Activated T-helper 1 cell treated with anti-CD3 and anti-CD28 coated beads, Interleukin-12 subunit alpha, Interleukin-12 subunit beta, Interleukin-2, Interleukin-4 antibody, amounts not matched to agents 30 ng/mL and 10 ng/mL and 1 ng/mL, durations not matched to agents 14 hours and 24 hours and 36 hours (primary cell): ENCODE data around the gene USP6. TPM values are rescaled to one million over a fixed set of nuclear protein-coding genes. Genes with fewer than 3 reads are reported as not detected.
"Not testable (repeated sequence)": the region's sequence is repeated elsewhere in the genome, so short reads cannot be mapped to it uniquely, and the experiment has no call there.

Source experiments
- DNase-seq: peaks from one replicate; pipeline ENCODE4 v3.0.0; 2021; ENCODE audit warnings: low spot score
- H3K27ac Mint-ChIP-seq: one replicate; pipeline ENCODE4 v1.8.0; 2021; ENCODE audit warnings: mild to moderate bottlenecking, mixed read lengths
- H3K27me3 Mint-ChIP-seq: one replicate; pipeline ENCODE4 v1.8.0; 2022; ENCODE audit warnings: mild to moderate bottlenecking, moderate library complexity, mixed read lengths; ENCODE audit not compliant: insufficient read depth
- H3K36me3 Mint-ChIP-seq: one replicate; pipeline ENCODE4 v1.8.0; 2021; ENCODE audit warnings: low read depth, mixed read lengths
- H3K4me1 Mint-ChIP-seq: one replicate; pipeline ENCODE4 v1.8.0; 2021; ENCODE audit warnings: low read depth, mixed read lengths
- H3K4me3 Mint-ChIP-seq: one replicate; pipeline ENCODE4 v1.8.0; 2021; ENCODE audit warnings: mild to moderate bottlenecking, moderate library complexity, mixed read lengths
- H3K9me3 Mint-ChIP-seq: one replicate; pipeline ENCODE4 v1.8.0; 2021; ENCODE audit warnings: mixed read lengths
- intact Hi-C: fragments of 100-400 bp; cut with micrococcal nuclease; formaldehyde crosslinking; loops from one replicate; pipeline ENCODE4 v1.15.1; 2024
- total RNA-seq: library from RNA; stranded (reverse); gene quantifications from 2 replicates; pipeline ENCODE4 v1.2.3, GENCODE V29; 2022

Gene USP6
- total RNA-seq, 1 donor from 2014 or later: 0.03 TPM

DNA sequence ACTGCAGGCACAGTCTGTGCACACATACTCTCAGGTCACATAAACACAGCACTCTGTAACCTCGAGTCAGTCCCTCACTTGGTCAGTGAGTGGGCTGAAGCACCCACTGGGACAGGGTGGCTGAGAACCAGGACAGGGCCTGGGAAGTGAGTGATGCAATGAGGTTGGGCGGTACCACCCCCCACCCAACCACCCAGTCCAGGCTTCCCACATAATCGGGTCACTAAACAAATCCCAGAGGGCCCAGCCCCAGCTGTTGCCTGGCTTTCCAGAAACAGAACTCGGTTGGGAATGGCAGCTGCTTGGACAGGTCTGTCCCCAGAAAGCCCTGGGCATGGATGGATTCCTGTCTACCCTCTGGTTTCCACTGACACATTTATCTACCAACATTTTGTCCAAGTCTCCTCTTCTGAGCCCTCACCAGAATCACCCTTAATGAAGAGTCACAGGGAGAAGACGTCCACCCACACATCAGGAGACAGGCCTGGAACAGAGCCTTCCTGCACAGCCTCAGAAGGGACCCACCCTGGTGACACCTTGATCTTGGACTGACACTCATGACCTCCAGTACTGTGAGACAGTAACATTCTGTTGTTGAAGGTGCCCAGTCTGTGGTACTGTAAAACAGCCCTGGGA, 8.4 kb downstream of the USP6 start:
- DNase-seq, intact Hi-C loops, H3K9me3 Mint-ChIP-seq, H3K27ac Mint-ChIP-seq, H3K4me3 Mint-ChIP-seq, H3K4me1 Mint-ChIP-seq, H3K36me3 Mint-ChIP-seq: not testable (repeated sequence)
- H3K27me3 Mint-ChIP-seq: peaks cover 22% of the 10 kb centered on the region

DNA sequence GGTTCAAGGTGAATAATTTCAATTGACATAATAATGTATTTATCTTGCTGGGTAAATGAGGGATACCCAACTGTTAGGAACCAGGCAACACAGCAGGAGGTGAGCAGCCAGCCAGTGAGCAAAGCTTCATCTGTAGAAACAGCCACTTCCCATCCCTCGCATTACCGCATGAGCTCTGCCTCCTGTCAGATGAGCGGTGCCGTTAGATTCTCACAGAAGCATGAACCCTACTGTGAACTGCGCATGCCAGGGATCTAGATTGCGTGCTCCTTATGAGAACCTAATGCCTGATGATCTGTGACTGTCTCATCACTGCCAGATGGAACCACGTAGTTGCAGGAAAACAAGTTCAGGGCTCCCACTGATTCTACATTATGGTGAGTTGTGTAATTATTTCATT, 9.1 kb downstream of the USP6 start:
- H3K4me1 Mint-ChIP-seq, DNase-seq, H3K9me3 Mint-ChIP-seq, intact Hi-C loops, H3K4me3 Mint-ChIP-seq, H3K27ac Mint-ChIP-seq, H3K36me3 Mint-ChIP-seq: not testable (repeated sequence)
- H3K27me3 Mint-ChIP-seq: peaks cover 20% of the 10 kb centered on the region

GRCh38 chr17:5126719-5127488, 11.1 kb downstream of the USP6 start:
- Mint-ChIP-seq H3K4me1 (no peaks in the 10 kb centered on the region), H3K27ac (no peak overlapping the region), H3K36me3 (no peaks in the 10 kb centered on the region), H3K9me3 (no peaks in the 10 kb centered on the region), H3K4me3 (no peak overlapping the region), H3K27me3 (peaks cover 9% of the 10 kb centered on the region)
- DNase-seq: no peak
- intact Hi-C loops: no loop called here

DNA sequence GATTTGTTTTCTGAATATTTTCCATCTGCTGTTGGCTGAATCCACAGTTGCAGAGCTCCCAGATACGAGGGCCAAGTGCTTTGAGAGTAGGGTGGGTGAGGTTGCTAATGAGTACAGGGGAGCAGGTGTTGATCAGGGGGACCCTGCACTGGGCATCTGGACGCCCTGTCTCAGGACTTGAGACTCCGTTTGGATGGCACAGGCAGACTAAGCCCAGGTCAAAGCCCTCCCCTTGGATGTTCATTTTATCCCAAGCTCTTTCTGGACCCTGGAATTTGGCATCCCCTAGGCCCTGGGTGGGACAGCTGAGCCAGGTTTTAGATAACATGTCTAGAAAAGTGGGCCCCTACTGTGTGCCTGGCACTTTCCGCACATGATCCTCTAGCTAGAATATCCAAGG, 12.1 kb downstream of the USP6 start:
- H3K4me3 Mint-ChIP-seq: no peak overlapping the region
- no peaks in the 10 kb centered on the region for H3K36me3 Mint-ChIP-seq
- H3K27me3 Mint-ChIP-seq: peaks cover 5% of the 10 kb centered on the region
- no peaks in the 10 kb centered on the region for H3K4me1 Mint-ChIP-seq
- intact Hi-C loops: no loop called here
- H3K9me3 Mint-ChIP-seq: no peaks in the 10 kb centered on the region
- H3K27ac Mint-ChIP-seq: no peak overlapping the region
- DNase-seq: no peak

DNA sequence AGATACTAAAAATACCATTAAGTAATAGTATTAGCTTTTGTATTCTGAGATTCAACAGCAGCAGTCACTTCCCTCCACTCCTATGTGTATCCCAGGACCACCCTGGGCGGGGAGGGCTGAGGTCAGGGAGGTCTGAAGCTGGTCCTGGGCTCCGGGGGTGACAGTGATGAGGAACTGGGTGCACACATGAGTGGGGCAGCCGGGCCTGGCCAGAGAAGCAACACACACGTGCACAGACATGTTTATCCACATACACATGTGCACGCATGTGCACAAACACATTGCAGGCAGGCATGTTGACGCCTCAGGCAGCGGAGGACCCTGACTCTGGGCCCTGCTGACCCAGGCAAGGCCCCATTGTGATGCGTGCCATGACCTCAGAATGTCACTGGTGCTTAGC, 12.6 kb downstream of the USP6 start:
- H3K4me3 Mint-ChIP-seq, H3K27me3 Mint-ChIP-seq, H3K9me3 Mint-ChIP-seq, DNase-seq, intact Hi-C loops, H3K27ac Mint-ChIP-seq, H3K4me1 Mint-ChIP-seq, H3K36me3 Mint-ChIP-seq: not testable (repeated sequence)

- H3K4me1 Mint-ChIP-seq: no peaks in the 10 kb centered on the region
- no peak for DNase-seq
- H3K27me3 Mint-ChIP-seq: peaks cover 5% of the 10 kb centered on the region
- no peak overlapping the region for H3K27ac Mint-ChIP-seq
- H3K36me3 Mint-ChIP-seq: no peaks in the 10 kb centered on the region
- no peak overlapping the region for H3K4me3 Mint-ChIP-seq
- intact Hi-C loops: no loop called here
- no peaks in the 10 kb centered on the region for H3K9me3 Mint-ChIP-seq
Measured at GRCh38 chr17:5128905-5129535, 13.2 kb downstream of the USP6 start.

DNA sequence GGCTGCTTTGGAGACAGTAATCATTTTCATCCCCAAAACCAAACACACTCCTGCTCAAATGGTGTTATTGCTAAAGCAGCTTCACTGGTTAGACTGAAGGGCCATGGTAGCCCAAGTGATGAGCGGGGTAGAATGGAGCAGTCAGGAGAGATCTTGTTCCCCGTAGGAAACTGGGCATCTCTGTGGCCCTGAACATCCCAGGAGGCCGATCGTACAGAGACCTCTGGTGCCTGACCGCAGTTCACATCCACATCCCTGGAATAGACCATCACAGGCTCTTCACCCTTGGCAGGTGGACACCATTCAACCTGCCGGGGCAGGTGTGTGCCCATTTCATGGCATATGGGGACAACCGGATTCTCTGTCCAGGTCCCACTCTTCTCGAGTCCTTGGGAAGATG, 13.9 kb downstream of the USP6 start:
- H3K4me3 Mint-ChIP-seq, H3K36me3 Mint-ChIP-seq, H3K27ac Mint-ChIP-seq, intact Hi-C loops, H3K27me3 Mint-ChIP-seq, H3K9me3 Mint-ChIP-seq, DNase-seq, H3K4me1 Mint-ChIP-seq: not testable (repeated sequence)

- DNase-seq, H3K4me3 Mint-ChIP-seq, intact Hi-C loops, H3K9me3 Mint-ChIP-seq, H3K4me1 Mint-ChIP-seq, H3K36me3 Mint-ChIP-seq, H3K27ac Mint-ChIP-seq, H3K27me3 Mint-ChIP-seq: not testable (repeated sequence)
Measured at GRCh38 chr17:5130261-5130660, 14.4 kb downstream of the USP6 start.

DNA sequence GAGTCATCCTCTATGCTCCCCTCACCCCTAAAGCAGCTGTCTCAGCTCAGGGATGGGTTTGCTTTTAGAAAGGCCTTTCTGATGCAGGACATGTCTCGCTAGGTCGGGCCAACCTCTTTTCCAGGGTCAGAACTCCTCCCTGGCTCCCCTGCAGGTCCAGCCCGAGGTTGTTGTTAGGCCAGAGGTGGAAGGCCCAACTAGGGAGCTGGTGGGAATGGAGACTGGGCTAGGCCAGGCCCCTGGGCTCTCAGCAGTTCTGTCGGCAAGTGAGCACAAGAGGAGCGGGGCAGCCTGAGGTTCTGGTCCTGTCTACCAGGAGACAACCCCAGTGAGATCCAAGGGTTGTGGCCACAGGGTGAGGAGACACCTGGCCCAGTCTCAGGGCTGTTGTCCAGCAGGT, 14.9 kb downstream of the USP6 start:
- H3K9me3 Mint-ChIP-seq, intact Hi-C loops, H3K4me1 Mint-ChIP-seq, H3K27ac Mint-ChIP-seq, H3K36me3 Mint-ChIP-seq, DNase-seq, H3K27me3 Mint-ChIP-seq, H3K4me3 Mint-ChIP-seq: not testable (repeated sequence)

- intact Hi-C loops: no loop called here
- Mint-ChIP-seq H3K27ac (no peak overlapping the region), H3K27me3 (peaks cover 2% of the 10 kb centered on the region), H3K9me3 (no peaks in the 10 kb centered on the region), H3K4me1 (no peaks in the 10 kb centered on the region), H3K36me3 (no peaks in the 10 kb centered on the region), H3K4me3 (no peak overlapping the region)
- no peak for DNase-seq
Measured at GRCh38 chr17:5131146-5131715, 15.4 kb downstream of the USP6 start.

- H3K9me3 Mint-ChIP-seq, H3K4me3 Mint-ChIP-seq, H3K36me3 Mint-ChIP-seq, H3K4me1 Mint-ChIP-seq, intact Hi-C loops, H3K27me3 Mint-ChIP-seq, DNase-seq, H3K27ac Mint-ChIP-seq: not testable (repeated sequence)
Measured at GRCh38 chr17:5131799-5132502, 16.1 kb downstream of the USP6 start.

- H3K36me3 Mint-ChIP-seq, H3K27ac Mint-ChIP-seq, intact Hi-C loops: not testable (repeated sequence)
Measured at GRCh38 chr17:5132503-5133225, 16.8 kb downstream of the USP6 start.

More at GRCh38 chr17:5132503-5133225, 16.8 kb downstream of the USP6 start:
- not testable (repeated sequence) for DNase-seq, H3K4me1 Mint-ChIP-seq, H3K27me3 Mint-ChIP-seq, H3K9me3 Mint-ChIP-seq, H3K4me3 Mint-ChIP-seq
